Calu3 (cell line): ENCODE results near the gene CEACAM7. TPM values are rescaled to one million over a fixed set of nuclear protein-coding genes. Genes with fewer than 3 reads are reported as not detected.

Experiments
- BruUV-seq: library from RNA; stranded (reverse); fragments of 400-500 nt; replicated peaks from 2 replicates; lab custom pipeline; 2021; lab: Mats Ljungman, UMichigan
- CTCF ChIA-PET: fragments of 300-600 bp; sonication (Branson Sonifier 250); formaldehyde crosslinking; loops from one replicate; lab custom pipeline; 2022; ENCODE audit warnings: antibody characterized with exemption; lab: Charles Lee
- DNase-seq: peaks from one replicate; pipeline ENCODE4 v3.0.0; 2022
- H3K27ac Mint-ChIP-seq: one replicate; pipeline ENCODE4 v1.8.0; 2022; ENCODE audit warnings: mixed read lengths; ENCODE audit not compliant: unreplicated experiment
- H3K27me3 Mint-ChIP-seq: one replicate; pipeline ENCODE4 v1.8.0; 2022; ENCODE audit warnings: mixed read lengths; ENCODE audit not compliant: unreplicated experiment
- H3K36me3 Mint-ChIP-seq: one replicate; pipeline ENCODE4 v1.8.0; 2022; ENCODE audit warnings: mild to moderate bottlenecking, moderate library complexity, mixed read lengths; ENCODE audit not compliant: insufficient read depth, unreplicated experiment
- H3K4me1 Mint-ChIP-seq: one replicate; pipeline ENCODE4 v1.8.0; 2022; ENCODE audit warnings: mild to moderate bottlenecking, low read depth, mixed read lengths; ENCODE audit not compliant: unreplicated experiment
- H3K4me3 Mint-ChIP-seq: one replicate; pipeline ENCODE4 v1.8.0; 2022; ENCODE audit warnings: mild to moderate bottlenecking, low read depth, moderate library complexity, mixed read lengths; ENCODE audit not compliant: unreplicated experiment
- H3K9me3 Mint-ChIP-seq: one replicate; pipeline ENCODE4 v1.8.0; 2022; ENCODE audit warnings: low read depth, mixed read lengths; ENCODE audit not compliant: unreplicated experiment
- CTCF ChIP-seq: fragments of 200-600 bp; IDR thresholded peaks from one replicate; pipeline ENCODE4 v1.8.0; 2022; ENCODE audit warnings: antibody characterized with exemption; ENCODE audit not compliant: unreplicated experiment
- intact Hi-C: fragments of 100-400 bp; cut with micrococcal nuclease; formaldehyde crosslinking; loops from one replicate; pipeline ENCODE4 v1.10.0; 2022; ENCODE audit not compliant: unreplicated experiment
- total RNA-seq: library from RNA; stranded (reverse); gene quantifications from 2 replicates; pipeline ENCODE4 v1.2.3, GENCODE V29; 2022

Gene CEACAM7
- total RNA-seq, 1 experiment from 2014 or later, result 5.9 TPM

- CTCF ChIA-PET, result interaction anchor here (0.9 to 3.3 kb wide), 5 partner anchors 38 to 85 kb away, joined by 3 to 14 read pairs (median 6); no protein-coding TSS in a partner anchor
- no TSS peak for BruUV-seq
These were observed 38.2 kb downstream of the CEACAM7 start for GRCh38 chr19:41649827-41650226.

GRCh38 chr19:41646589-41647204, 41.4 kb downstream of the CEACAM7 start:
- no peak overlapping the region for H3K4me3 Mint-ChIP-seq
- H3K27me3 Mint-ChIP-seq, result peaks cover 15% of the 10 kb centered on the region
- no TSS peak for BruUV-seq
- no peaks in the 10 kb centered on the region for H3K36me3 Mint-ChIP-seq
- intact Hi-C loops, result no loop called here
- CTCF ChIA-PET, result interaction anchor here (1.0 to 1.2 kb wide), 2 partner anchors 55 to 60 kb away, joined by 3 read pairs; no protein-coding TSS in a partner anchor
- peak; percentile 31 for TF ChIP-seq CTCF
- no peaks in the 10 kb centered on the region for H3K9me3 Mint-ChIP-seq
- H3K4me1 Mint-ChIP-seq, result peaks cover 28% of the 10 kb centered on the region
- no peak for DNase-seq
- H3K27ac Mint-ChIP-seq, result no peak overlapping the region

More at GRCh38 chr19:41649827-41650226, 38.2 kb downstream of the CEACAM7 start:
- peak; percentile 67 for DNase-seq
- H3K27me3 Mint-ChIP-seq, result no peaks in the 10 kb centered on the region
- peaks cover 3% of the 10 kb centered on the region for H3K9me3 Mint-ChIP-seq
- H3K36me3 Mint-ChIP-seq, result no peaks in the 10 kb centered on the region
- intact Hi-C loops, result no loop called here
- no peak for TF ChIP-seq CTCF
- H3K27ac Mint-ChIP-seq, result peak overlapping the region; percentile 8
- H3K4me1 Mint-ChIP-seq, result peaks cover 28% of the 10 kb centered on the region
- H3K4me3 Mint-ChIP-seq, result peak overlapping the region; percentile 3

- CTCF ChIA-PET, result interaction anchor here (0.7 to 4.8 kb wide), 13 partner anchors 16 to 179 kb away, joined by 3 to 56 read pairs (median 5); partner anchors contain the start of gene CEACAM7
- peak; percentile 95 for TF ChIP-seq CTCF
- H3K4me1 Mint-ChIP-seq, result no peaks in the 10 kb centered on the region
- H3K9me3 Mint-ChIP-seq, result no peaks in the 10 kb centered on the region
- H3K36me3 Mint-ChIP-seq, result no peaks in the 10 kb centered on the region
- intact Hi-C loops, result loop anchor here (5.0 kb wide), 2 partner anchors 50 to 105 kb away; no protein-coding TSS in a partner anchor
- BruUV-seq, result no TSS peak
- no peak overlapping the region for H3K4me3 Mint-ChIP-seq
- peak; percentile 88 for DNase-seq
- H3K27me3 Mint-ChIP-seq, result peaks cover 61% of the 10 kb centered on the region
- H3K27ac Mint-ChIP-seq, result no peak overlapping the region
These were observed 46.1 kb downstream of the CEACAM7 start for GRCh38 chr19:41641879-41642485.

- intact Hi-C loops, result no loop called here
- Mint-ChIP-seq H3K27me3 (peaks cover 94% of the 10 kb centered on the region), H3K27ac (no peak overlapping the region), H3K36me3 (no peaks in the 10 kb centered on the region), H3K4me3 (no peak overlapping the region), H3K4me1 (no peaks in the 10 kb centered on the region), H3K9me3 (peaks cover 3% of the 10 kb centered on the region)
- no peak for TF ChIP-seq CTCF
- CTCF ChIA-PET, result interaction anchor here (1.7 to 4.8 kb wide), 2 partner anchors 51 to 61 kb away, joined by 8 to 56 read pairs; partner anchors contain the start of gene CEACAM7
- no TSS peak for BruUV-seq
- no peak for DNase-seq
These were observed 49.4 kb downstream of the CEACAM7 start for GRCh38 chr19:41638641-41639081.
